HG03139 (cell line): ENCODE data around the gene NAA20.

Experiments used
- ATAC-seq: cut with Tn5 transposase; IDR thresholded peaks from one replicate; pipeline ENCODE4 v1.9.1; 2021; ENCODE audit not compliant: unreplicated experiment

Gene NAA20

DNA sequence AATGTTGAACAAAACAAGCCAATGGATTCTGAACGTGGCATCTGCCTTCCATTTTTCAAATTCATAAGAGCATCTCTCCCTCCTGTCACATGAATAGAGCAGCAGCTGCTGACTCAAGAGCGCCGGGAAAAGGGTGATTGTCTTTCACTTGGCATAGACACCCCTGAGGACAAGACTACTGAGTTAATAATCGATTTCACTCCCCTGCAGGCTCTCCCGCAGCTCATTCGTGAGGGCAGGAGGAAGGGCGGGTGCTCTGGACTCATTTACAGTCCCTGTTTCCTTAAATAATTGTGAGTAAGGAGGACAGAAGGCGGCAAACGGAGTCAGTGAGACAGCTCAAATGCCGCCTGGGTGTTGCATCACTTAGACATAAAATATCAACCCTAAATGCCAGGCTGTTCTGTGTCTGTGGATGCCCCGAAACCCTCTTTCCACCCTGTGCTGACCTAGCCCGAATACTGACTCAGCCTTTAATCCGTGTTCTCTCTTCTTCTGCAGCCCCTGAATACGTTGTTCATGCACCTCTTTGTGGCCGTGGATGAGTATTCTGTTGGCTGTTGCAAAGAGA, 56.7 kb downstream of the NAA20 start:
- no peak for ATAC-seq

- ATAC-seq: no peak
Observed at GRCh38 chr20:20075032-20075431, 57.9 kb downstream of the NAA20 start.

- ATAC-seq: no peak
Observed at GRCh38 chr20:20076297-20077065, 59.3 kb downstream of the NAA20 start.

- ATAC-seq: no peak
Observed at GRCh38 chr20:20078041-20078440, 60.9 kb downstream of the NAA20 start.

- no peak for ATAC-seq
Observed at GRCh38 chr20:20079102-20079784, 62.1 kb downstream of the NAA20 start.
